Panc1 (cell line): ENCODE results near the gene PTTG2.

ENCODE experiments used
- POLR2AphosphoS5 ChIP-seq: IDR thresholded peaks from 2 replicates; pipeline ENCODE4 v1.6.1; 2012; ENCODE audit warnings: mild to moderate bottlenecking, low read depth, low read length, moderate library complexity
- TF ChIP-seq, protein P1 (sequence below): fragments of 450-650 bp; IDR thresholded peaks from 2 replicates; pipeline ENCODE4 v1.5.1; 2017; ENCODE audit warnings: mild to moderate bottlenecking
- TF ChIP-seq, protein P2 (sequence below), 2 experiments: IDR thresholded peaks; 2 replicates each; pipeline ENCODE4 v1.6.1; 2011 to 2012; ENCODE audit warnings: low read depth in 2 of 2, control low read depth in 1 of 2, low read length in 1 of 2, mild to moderate bottlenecking in 1 of 2, moderate library complexity in 1 of 2; ENCODE audit not compliant: insufficient read depth in 1 of 2

DNA sequence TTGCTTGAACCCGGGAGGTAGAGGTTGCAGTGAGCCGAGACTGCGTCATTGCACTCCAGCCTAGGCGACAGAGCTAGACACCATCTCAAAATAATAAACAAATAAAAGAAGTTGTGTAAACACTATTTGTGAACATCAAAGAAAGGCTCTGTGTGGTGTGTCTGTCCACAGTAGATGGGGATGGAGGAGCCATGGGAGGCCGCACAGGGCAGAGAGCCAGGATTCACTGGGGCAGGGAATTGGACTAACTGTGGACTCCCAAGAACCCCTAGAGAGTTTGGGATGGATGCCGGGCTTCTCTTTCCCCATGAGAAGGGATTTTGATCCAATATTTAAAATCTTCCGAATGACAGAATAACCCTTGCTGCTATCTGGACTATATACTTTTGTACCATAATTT is 42.8 kb upstream of the PTTG2 start:
- TF ChIP-seq, protein P1, sequence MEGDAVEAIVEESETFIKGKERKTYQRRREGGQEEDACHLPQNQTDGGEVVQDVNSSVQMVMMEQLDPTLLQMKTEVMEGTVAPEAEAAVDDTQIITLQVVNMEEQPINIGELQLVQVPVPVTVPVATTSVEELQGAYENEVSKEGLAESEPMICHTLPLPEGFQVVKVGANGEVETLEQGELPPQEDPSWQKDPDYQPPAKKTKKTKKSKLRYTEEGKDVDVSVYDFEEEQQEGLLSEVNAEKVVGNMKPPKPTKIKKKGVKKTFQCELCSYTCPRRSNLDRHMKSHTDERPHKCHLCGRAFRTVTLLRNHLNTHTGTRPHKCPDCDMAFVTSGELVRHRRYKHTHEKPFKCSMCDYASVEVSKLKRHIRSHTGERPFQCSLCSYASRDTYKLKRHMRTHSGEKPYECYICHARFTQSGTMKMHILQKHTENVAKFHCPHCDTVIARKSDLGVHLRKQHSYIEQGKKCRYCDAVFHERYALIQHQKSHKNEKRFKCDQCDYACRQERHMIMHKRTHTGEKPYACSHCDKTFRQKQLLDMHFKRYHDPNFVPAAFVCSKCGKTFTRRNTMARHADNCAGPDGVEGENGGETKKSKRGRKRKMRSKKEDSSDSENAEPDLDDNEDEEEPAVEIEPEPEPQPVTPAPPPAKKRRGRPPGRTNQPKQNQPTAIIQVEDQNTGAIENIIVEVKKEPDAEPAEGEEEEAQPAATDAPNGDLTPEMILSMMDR: no peak
- no peak for TF ChIP-seq POLR2AphosphoS5
- TF ChIP-seq, protein P2, sequence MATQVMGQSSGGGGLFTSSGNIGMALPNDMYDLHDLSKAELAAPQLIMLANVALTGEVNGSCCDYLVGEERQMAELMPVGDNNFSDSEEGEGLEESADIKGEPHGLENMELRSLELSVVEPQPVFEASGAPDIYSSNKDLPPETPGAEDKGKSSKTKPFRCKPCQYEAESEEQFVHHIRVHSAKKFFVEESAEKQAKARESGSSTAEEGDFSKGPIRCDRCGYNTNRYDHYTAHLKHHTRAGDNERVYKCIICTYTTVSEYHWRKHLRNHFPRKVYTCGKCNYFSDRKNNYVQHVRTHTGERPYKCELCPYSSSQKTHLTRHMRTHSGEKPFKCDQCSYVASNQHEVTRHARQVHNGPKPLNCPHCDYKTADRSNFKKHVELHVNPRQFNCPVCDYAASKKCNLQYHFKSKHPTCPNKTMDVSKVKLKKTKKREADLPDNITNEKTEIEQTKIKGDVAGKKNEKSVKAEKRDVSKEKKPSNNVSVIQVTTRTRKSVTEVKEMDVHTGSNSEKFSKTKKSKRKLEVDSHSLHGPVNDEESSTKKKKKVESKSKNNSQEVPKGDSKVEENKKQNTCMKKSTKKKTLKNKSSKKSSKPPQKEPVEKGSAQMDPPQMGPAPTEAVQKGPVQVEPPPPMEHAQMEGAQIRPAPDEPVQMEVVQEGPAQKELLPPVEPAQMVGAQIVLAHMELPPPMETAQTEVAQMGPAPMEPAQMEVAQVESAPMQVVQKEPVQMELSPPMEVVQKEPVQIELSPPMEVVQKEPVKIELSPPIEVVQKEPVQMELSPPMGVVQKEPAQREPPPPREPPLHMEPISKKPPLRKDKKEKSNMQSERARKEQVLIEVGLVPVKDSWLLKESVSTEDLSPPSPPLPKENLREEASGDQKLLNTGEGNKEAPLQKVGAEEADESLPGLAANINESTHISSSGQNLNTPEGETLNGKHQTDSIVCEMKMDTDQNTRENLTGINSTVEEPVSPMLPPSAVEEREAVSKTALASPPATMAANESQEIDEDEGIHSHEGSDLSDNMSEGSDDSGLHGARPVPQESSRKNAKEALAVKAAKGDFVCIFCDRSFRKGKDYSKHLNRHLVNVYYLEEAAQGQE (IDR thresholded peaks at IDR 0.05; ENCODE audit: insufficient read depth in 1 of 2, low read depth in 2 of 2, low read length in 1 of 2): no peak
